Pancreas (tissue), 10 donors: ENCODE data around the gene ZC3H4. TPM values are rescaled to one million over a fixed set of nuclear protein-coding genes. Genes with fewer than 3 reads are reported as not detected.
"Not testable (repeated sequence)": the region's sequence is repeated elsewhere in the genome, so short reads cannot be mapped to it uniquely, and the experiment has no call there.

ENCODE experiments used
- ATAC-seq, 4 donors: fragments of 200-7000 bp; cut with Tn5 transposase; one replicate each; pipeline versions ENCODE4 v1.8.0 to v1.9.1; 2020; ENCODE audit warnings: mild to moderate bottlenecking in 4 of 4, moderate library complexity in 4 of 4
- DNase-seq, 6 donors: peaks; one replicate each; pipeline ENCODE4 v3.0.0-alpha.2; 2020
- FAIRE-seq: peaks from 2 replicates; lab custom pipeline; 2012; peaks lifted over from hg19 to GRCh38; lab: Jason Lieb, UNC
- H3K27ac ChIP-seq, 4 donors: fragments of 200-600 bp; sonication (generic); 1 replicate in 3 of 4; 2 replicates in 1 of 4; pipeline versions ENCODE4 v1.5.0 to v1.8.0; 2020
- H3K27me3 ChIP-seq, 4 donors: fragments of 200-600 bp; one replicate each; pipeline ENCODE4 v1.8.0; 2021
- H3K36me3 ChIP-seq, 3 donors: fragments of 200-600 bp; sonication (generic) in 1 of 3; one replicate each; pipeline versions ENCODE4 v1.5.0 to v1.8.0; 2020 to 2021
- H3K4me1 ChIP-seq, 3 donors: fragments of 200-600 bp; one replicate each; pipeline ENCODE4 v1.8.0; 2021
- H3K4me3 ChIP-seq, 4 donors: fragments of 200-600 bp; sonication (generic) in 2 of 4; one replicate each; pipeline versions ENCODE4 v1.5.0 to v1.8.0; 2020 to 2021
- H3K9me3 ChIP-seq, 4 donors: fragments of 200-600 bp; one replicate each; pipeline ENCODE4 v1.8.0; 2021
- WGBS, 2 donors: extraction: QIAGEN DNeasy Blood & Tissue Kit; methylation state at CpG; one replicate each; pipeline ENCODE4 v1.1.7; 2013; 5-methylcytosine and 5-hydroxymethylcytosine counted together
- intact Hi-C, 3 donors: fragments of 100-400 bp; cut with DNase I; formaldehyde crosslinking; loops; one replicate each; pipeline versions ENCODE4 v1.11.1 to v1.14.2; 2022
- polyA plus RNA-seq, 2 donors: library from polyadenylated mRNA; stranded (reverse); fragments of 200-250 nt; gene quantifications; one replicate each; pipeline ENCODE4 v1.2.3, GENCODE V29; 2013
- total RNA-seq, 6 donors: library from RNA; stranded (reverse); fragmentation: NEBNext Ultra II Directional in 4 of 6; extraction: Animal tissue kit (Norgen Biotek cat#: 25700) in 4 of 6; gene quantifications; one replicate each; pipeline versions ENCODE4 v1.2.1 to v1.2.4, GENCODE V29; 2021 to 2023
- TF ChIP-seq, protein P1 (sequence below), 4 donors: fragments of 200-600 bp; sonication (generic) in 3 of 4; IDR thresholded peaks; one replicate each; pipeline versions ENCODE4 v1.5.0 to v1.8.0; 2021; ENCODE audit warnings: antibody characterized with exemption in 4 of 4
- donor health status: healthy with polysubstance abuse.
- donor health status: DM: no; HTN: no; CAD: no; lungs with moderate emphysema.
- donor health status: DM: no; HTN: no; CAD: no.
- donor health status: control.
- donor health status: control.
- donor health status: Bipolar disorder and iron deficiency.
- donor health status: DM: yes; HTN: yes; CAD: no.
- donor health status: DM: no; HTN: no; CAD: no.
- donor health status: DM: no; HTN: no; CAD: no.
- donor health status: DM: yes; HTN: yes; CAD: no.

The ZC3H4 gene
- total and polyA plus RNA-seq, 8 donors: 8.1 to 30.4 (median 19.1) TPM

DNA sequence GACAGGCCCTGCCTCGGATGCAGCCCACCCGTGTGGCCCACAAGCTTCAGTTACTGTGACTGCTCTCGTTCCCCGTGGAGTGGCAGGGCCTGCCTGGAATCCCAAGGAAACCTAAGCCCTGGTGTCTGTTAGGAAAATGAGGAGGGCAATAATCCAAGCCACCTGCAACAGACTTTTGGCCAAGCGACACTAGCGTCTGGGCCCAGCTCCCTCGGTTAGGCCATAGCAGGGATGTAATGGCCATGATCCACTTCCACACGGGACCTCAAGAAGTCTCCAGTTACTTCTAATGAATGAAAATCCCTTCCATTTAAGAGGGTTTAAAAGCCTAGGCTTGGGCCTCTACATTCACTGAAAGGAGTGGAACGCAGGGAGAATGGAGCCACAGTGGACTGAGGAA lies 8.9 kb downstream of the ZC3H4 start:
- WGBS, 2 donors: 88% methylated on average over 9 of the region's 9 CpGs
- intact Hi-C loops: no loop called here
- Histone ChIP-seq H3K4me1 (peaks cover 14 to 39% (median 20%) of the 10 kb centered on the region in 3 donors), H3K4me3 (no peak overlapping the region), H3K36me3 (no peaks in the 10 kb centered on the region), H3K9me3 (no peaks in the 10 kb centered on the region), H3K27ac (no peak overlapping the region), H3K27me3 (no peaks in the 10 kb centered on the region)
- FAIRE-seq (no peak), DNase-seq (no peak), ATAC-seq (no peak)
- TF ChIP-seq, protein P1, sequence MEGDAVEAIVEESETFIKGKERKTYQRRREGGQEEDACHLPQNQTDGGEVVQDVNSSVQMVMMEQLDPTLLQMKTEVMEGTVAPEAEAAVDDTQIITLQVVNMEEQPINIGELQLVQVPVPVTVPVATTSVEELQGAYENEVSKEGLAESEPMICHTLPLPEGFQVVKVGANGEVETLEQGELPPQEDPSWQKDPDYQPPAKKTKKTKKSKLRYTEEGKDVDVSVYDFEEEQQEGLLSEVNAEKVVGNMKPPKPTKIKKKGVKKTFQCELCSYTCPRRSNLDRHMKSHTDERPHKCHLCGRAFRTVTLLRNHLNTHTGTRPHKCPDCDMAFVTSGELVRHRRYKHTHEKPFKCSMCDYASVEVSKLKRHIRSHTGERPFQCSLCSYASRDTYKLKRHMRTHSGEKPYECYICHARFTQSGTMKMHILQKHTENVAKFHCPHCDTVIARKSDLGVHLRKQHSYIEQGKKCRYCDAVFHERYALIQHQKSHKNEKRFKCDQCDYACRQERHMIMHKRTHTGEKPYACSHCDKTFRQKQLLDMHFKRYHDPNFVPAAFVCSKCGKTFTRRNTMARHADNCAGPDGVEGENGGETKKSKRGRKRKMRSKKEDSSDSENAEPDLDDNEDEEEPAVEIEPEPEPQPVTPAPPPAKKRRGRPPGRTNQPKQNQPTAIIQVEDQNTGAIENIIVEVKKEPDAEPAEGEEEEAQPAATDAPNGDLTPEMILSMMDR (IDR thresholded peaks at IDR 0.05): no peak

DNA sequence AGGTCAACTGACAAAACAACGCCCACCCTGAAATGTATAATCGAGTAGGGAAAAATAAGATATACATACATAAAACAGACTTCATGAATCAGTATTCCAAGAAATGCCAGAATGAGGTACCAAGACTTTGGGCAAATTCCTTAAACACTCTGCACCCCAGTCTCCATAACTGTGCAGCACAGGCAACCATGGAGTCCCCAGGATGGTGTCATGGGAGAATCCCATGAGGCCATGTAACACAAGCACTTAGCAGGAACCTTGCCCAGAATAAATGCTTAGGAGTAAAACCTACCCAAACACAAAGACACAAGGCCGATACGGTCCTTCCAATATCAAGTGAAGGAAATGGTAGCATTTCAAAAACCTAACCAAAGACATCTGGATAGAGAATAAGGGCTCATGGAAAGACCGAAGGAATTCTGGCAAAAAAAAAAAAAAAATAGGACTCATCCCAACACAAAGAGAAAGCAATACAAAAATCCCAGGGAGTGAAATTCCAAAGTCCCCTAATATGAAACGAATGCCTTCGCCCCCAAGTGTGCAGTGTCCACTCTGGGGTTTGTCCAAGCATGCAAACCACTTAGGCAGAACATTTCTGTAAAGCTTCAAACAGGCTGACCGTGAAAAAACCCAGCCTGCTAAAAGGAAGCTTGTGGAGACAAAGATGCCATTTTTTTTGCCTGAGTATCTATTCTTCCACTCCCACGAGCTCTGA lies 11.1 kb downstream of the ZC3H4 start:
- ATAC-seq: no peak
- DNase-seq: no peak
- Histone ChIP-seq H3K4me1 (peaks cover 9 to 32% (median 10%) of the 10 kb centered on the region in 3 donors), H3K4me3 (no peak overlapping the region), H3K27ac (no peak overlapping the region), H3K9me3 (no peaks in the 10 kb centered on the region), H3K36me3 (no peaks in the 10 kb centered on the region), H3K27me3 (no peaks in the 10 kb centered on the region)
- TF ChIP-seq, protein P1 (IDR thresholded peaks at IDR 0.05): no peak
- 84 to 87% methylated on average over 9 of the region's 9 CpGs for WGBS, 2 donors
- intact Hi-C loops: no loop called here
- FAIRE-seq: no peak

DNA sequence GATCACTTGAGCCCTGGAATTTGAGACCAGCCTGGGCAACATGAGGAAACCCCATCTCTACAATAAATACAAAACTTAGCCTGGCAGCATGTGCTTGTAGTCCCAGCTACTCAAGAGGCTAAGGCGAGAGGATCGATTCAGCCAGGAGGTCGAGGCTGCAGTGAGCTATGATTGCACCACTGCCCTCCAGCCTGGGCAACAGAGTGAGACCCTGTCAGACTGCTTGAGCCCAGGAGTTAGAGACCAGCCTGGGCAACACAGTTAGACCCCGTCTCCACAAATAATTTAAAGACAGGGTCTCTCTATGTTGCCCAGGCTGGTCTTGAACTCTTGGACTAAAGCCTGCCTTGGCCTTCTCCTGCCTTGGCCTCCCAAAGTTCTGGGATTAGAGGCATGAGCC lies 12.5 kb downstream of the ZC3H4 start:
- H3K4me3 ChIP-seq, ATAC-seq, intact Hi-C loops, DNase-seq, H3K27ac ChIP-seq, H3K36me3 ChIP-seq, H3K9me3 ChIP-seq, H3K27me3 ChIP-seq, FAIRE-seq: not testable (repeated sequence)
- WGBS, 2 donors: 95 to 96% methylated on average over 4 of the region's 4 CpGs
- peaks cover 14 to 32% (median 14%) of the 10 kb centered on the region in 3 donors for H3K4me1 ChIP-seq

DNA sequence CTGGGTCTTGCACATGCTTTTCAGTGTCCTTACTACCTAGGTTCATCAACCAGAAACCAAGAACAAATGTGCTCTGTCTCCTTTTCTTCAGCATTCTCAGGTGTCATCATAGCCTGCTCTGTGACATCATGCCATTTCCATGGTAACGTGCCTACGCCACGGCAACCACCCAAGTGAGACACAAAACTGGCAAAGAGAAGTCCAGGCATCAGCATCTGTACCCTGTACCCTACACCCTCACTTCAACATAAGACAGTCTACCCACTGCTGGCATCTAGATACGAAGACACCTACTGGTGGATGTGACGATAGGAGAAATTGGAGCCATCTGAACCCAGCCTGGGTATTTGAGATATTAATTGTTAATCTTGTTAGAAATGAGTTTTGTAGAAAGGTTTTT lies 13.3 kb downstream of the ZC3H4 start:
- intact Hi-C loops: no loop called here
- Histone ChIP-seq H3K9me3 (no peaks in the 10 kb centered on the region), H3K36me3 (no peaks in the 10 kb centered on the region), H3K4me1 (peaks cover 22 to 39% (median 23%) of the 10 kb centered on the region in 3 donors), H3K27ac (no peak overlapping the region), H3K4me3 (no peak overlapping the region), H3K27me3 (no peaks in the 10 kb centered on the region)
- TF ChIP-seq, protein P1 (IDR thresholded peaks at IDR 0.05): no peak
- DNase-seq (no peak), ATAC-seq (no peak), FAIRE-seq (no peak)
- WGBS, 2 donors: 97 to 98% methylated on average over 5 of the region's 5 CpGs

DNA sequence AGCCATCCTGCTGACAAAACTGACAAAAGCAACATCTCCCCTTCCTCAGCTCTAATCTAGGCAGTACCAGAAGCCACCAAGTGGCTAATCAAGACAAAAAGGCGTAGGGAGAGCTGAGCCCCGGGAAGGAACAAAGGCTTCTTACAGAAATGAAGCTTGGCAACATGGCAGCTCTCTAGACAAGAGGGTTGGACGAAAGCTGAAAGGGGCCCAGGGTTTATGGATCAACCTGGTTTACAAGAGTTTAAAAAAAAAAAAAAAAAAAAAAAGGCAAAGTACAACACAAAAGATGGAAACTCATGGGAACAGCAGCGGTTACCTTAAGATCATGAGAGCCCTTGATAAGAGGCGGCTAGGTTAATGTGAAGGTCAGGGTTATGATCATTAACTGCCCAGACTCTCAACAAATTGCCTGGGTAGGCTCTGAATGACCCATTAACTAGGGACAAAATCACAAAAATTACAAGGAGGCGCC lies 14.0 kb downstream of the ZC3H4 start:
- H3K36me3 ChIP-seq: no peaks in the 10 kb centered on the region
- FAIRE-seq (no peak), ATAC-seq (no peak), DNase-seq (no peak)
- peaks cover 29 to 45% (median 29%) of the 10 kb centered on the region in 3 donors for H3K4me1 ChIP-seq
- no peaks in the 10 kb centered on the region for H3K27me3 ChIP-seq
- no peaks in the 10 kb centered on the region for H3K9me3 ChIP-seq
- intact Hi-C loops: no loop called here
- WGBS, 2 donors: 47 to 68% methylated on average over 6 of the region's 6 CpGs
- TF ChIP-seq, protein P1 (IDR thresholded peaks at IDR 0.05): no peak
- no peak overlapping the region for H3K27ac ChIP-seq
- no peak overlapping the region for H3K4me3 ChIP-seq
